HG03469 (cell line): ENCODE measurements around the gene KIAA0825.

Experiments used
- ATAC-seq: cut with Tn5 transposase; IDR thresholded peaks from one replicate; pipeline ENCODE4 v1.9.1; 2021; ENCODE audit warnings: mild to moderate bottlenecking, moderate library complexity, moderate number of reproducible peaks; ENCODE audit not compliant: unreplicated experiment

Gene KIAA0825

GRCh38 chr5:94517490-94518488, 100.6 kb downstream of the KIAA0825 start:
- ATAC-seq: no peak

GRCh38 chr5:94516148-94516547, 102.3 kb downstream of the KIAA0825 start:
- no peak for ATAC-seq

GRCh38 chr5:94508461-94509148, 109.8 kb downstream of the KIAA0825 start:
- no peak for ATAC-seq

- ATAC-seq: no peak
These were observed 112.9 kb downstream of the KIAA0825 start for GRCh38 chr5:94505327-94506068.

GRCh38 chr5:94503677-94504076, 114.7 kb downstream of the KIAA0825 start:
- ATAC-seq: no peak

GRCh38 chr5:94501365-94501764, 117.0 kb downstream of the KIAA0825 start:
- no peak for ATAC-seq

- no peak for ATAC-seq
These were observed 118.6 kb downstream of the KIAA0825 start for GRCh38 chr5:94499806-94500205.

GRCh38 chr5:94498199-94498598, 120.2 kb downstream of the KIAA0825 start:
- ATAC-seq: no peak

- ATAC-seq: no peak
These were observed 133.3 kb downstream of the KIAA0825 start for GRCh38 chr5:94485067-94485466.

GRCh38 chr5:94481059-94481458, 137.3 kb downstream of the KIAA0825 start:
- ATAC-seq: no peak

- no peak for ATAC-seq
These were observed 137.9 kb downstream of the KIAA0825 start for GRCh38 chr5:94480486-94480885.

GRCh38 chr5:94473936-94474335, 144.5 kb downstream of the KIAA0825 start:
- no peak for ATAC-seq

- ATAC-seq: no peak
These were observed 146.9 kb downstream of the KIAA0825 start for GRCh38 chr5:94471521-94471920.

- ATAC-seq: no peak
These were observed 147.6 kb downstream of the KIAA0825 start for GRCh38 chr5:94470802-94471201.

GRCh38 chr5:94469894-94470329, 148.5 kb downstream of the KIAA0825 start:
- no peak for ATAC-seq

- no peak for ATAC-seq
These were observed 150.2 kb downstream of the KIAA0825 start for GRCh38 chr5:94467954-94468930.

- ATAC-seq: no peak
These were observed 151.0 kb downstream of the KIAA0825 start for GRCh38 chr5:94467346-94467953.

- no peak for ATAC-seq
These were observed 154.7 kb downstream of the KIAA0825 start for GRCh38 chr5:94463739-94464138.

GRCh38 chr5:94461131-94461530, 157.3 kb downstream of the KIAA0825 start:
- no peak for ATAC-seq

- ATAC-seq: no peak
These were observed 158.5 kb downstream of the KIAA0825 start for GRCh38 chr5:94459915-94460314.
